ENCODE measurements around the gene OR6K3. TPM values are rescaled to one million over a fixed set of nuclear protein-coding genes. Genes with fewer than 3 reads are reported as not detected.

The OR6K3 gene
- polyA plus RNA-seq, 1 donor (not counting 4 experiments of a cell fraction or from before 2014, with no cell fraction given), result not detected

- Histone ChIP-seq H2AFZ (ENCODE audit: control insufficient read depth, low read length) (no peak overlapping the region), H3K79me2 (ENCODE audit: control insufficient read depth, insufficient read depth, low read length) (no peaks in the 10 kb centered on the region), H3K27me3 (ENCODE audit: control insufficient read depth, extremely low read depth, insufficient read depth, low read length) (no peaks in the 10 kb centered on the region), H3K9ac (ENCODE audit: control insufficient read depth, extremely low read depth, insufficient read depth, low read length) (no peak overlapping the region), H3K4me3 (ENCODE audit: control insufficient read depth in 2 of 3, extremely low read depth in 1 of 3, insufficient read depth in 2 of 3, low read depth in 1 of 3, low read length in 3 of 3) (no peak overlapping the region), H3K4me1 (ENCODE audit: control insufficient read depth, extremely low read depth, insufficient read depth, low read length) (no peaks in the 10 kb centered on the region), H4K20me1 (ENCODE audit: control insufficient read depth, extremely low read depth, insufficient read depth, low read length) (no peaks in the 10 kb centered on the region), H3K9me3 (ENCODE audit: control insufficient read depth, low read depth, low read length) (no peaks in the 10 kb centered on the region), H3K4me2 (ENCODE audit: control insufficient read depth, extremely low read depth, insufficient read depth, low read depth, low read length) (no peak overlapping the region), H3K27ac (ENCODE audit: control insufficient read depth, insufficient read depth, low read length) (no peak overlapping the region), H3K36me3 (ENCODE audit: control insufficient read depth in 2 of 2, extremely low read depth in 1 of 2, insufficient read depth in 2 of 2, low read length in 2 of 2) (no peaks in the 10 kb centered on the region), H3K9me1 (ENCODE audit: control insufficient read depth, extremely low read depth, insufficient read depth, low read length) (no peaks in the 10 kb centered on the region)
- TF ChIP-seq CTCF (optimal IDR thresholded peaks at IDR 0.05 in 1 of 3, IDR thresholded peaks at IDR 0.05 in 1 of 3, conservative IDR thresholded peaks at IDR 0.05 in 1 of 3; ENCODE audit: extremely low read depth in 1 of 3, insufficient read depth in 2 of 3, low read length in 3 of 3), result no peak
- no peak for TF ChIP-seq EZH2 (IDR thresholded peaks at IDR 0.05; ENCODE audit: low read length)
- dilution Hi-C loops (cut with MboI; ENCODE audit: extremely low pct_ligation_motif_present, low sequenced_read_pairs), result no loop called here
- FAIRE-seq (no peak), DNase-seq (ENCODE audit: low read depth, low spot score) (no peak)
Measured at GRCh38 chr1:158694596-158694995, 25.9 kb downstream of the OR6K3 start.

GRCh38 chr1:158692356-158692755 lies 28.2 kb downstream of the OR6K3 start:
- Histone ChIP-seq H3K4me1 (ENCODE audit: control insufficient read depth, extremely low read depth, insufficient read depth, low read length) (no peaks in the 10 kb centered on the region), H2AFZ (ENCODE audit: control insufficient read depth, low read length) (no peak overlapping the region), H3K27ac (ENCODE audit: control insufficient read depth, insufficient read depth, low read length) (no peak overlapping the region), H4K20me1 (ENCODE audit: control insufficient read depth, extremely low read depth, insufficient read depth, low read length) (no peaks in the 10 kb centered on the region), H3K4me2 (ENCODE audit: control insufficient read depth, extremely low read depth, insufficient read depth, low read depth, low read length) (no peak overlapping the region), H3K36me3 (ENCODE audit: control insufficient read depth in 2 of 2, extremely low read depth in 1 of 2, insufficient read depth in 2 of 2, low read length in 2 of 2) (no peaks in the 10 kb centered on the region), H3K79me2 (ENCODE audit: control insufficient read depth, insufficient read depth, low read length) (no peaks in the 10 kb centered on the region), H3K27me3 (ENCODE audit: control insufficient read depth, extremely low read depth, insufficient read depth, low read length) (no peaks in the 10 kb centered on the region), H3K9ac (ENCODE audit: control insufficient read depth, extremely low read depth, insufficient read depth, low read length) (no peak overlapping the region), H3K4me3 (ENCODE audit: control insufficient read depth in 2 of 3, extremely low read depth in 1 of 3, insufficient read depth in 2 of 3, low read depth in 1 of 3, low read length in 3 of 3) (no peak overlapping the region), H3K9me1 (ENCODE audit: control insufficient read depth, extremely low read depth, insufficient read depth, low read length) (no peaks in the 10 kb centered on the region), H3K9me3 (ENCODE audit: control insufficient read depth, low read depth, low read length) (no peaks in the 10 kb centered on the region)
- DNase-seq (ENCODE audit: low read depth, low spot score) (no peak), FAIRE-seq (no peak)
- dilution Hi-C loops (cut with MboI; ENCODE audit: extremely low pct_ligation_motif_present, low sequenced_read_pairs), result no loop called here
- TF ChIP-seq EZH2 (IDR thresholded peaks at IDR 0.05; ENCODE audit: low read length), result no peak
- TF ChIP-seq CTCF (optimal IDR thresholded peaks at IDR 0.05 in 1 of 3, IDR thresholded peaks at IDR 0.05 in 1 of 3, conservative IDR thresholded peaks at IDR 0.05 in 1 of 3; ENCODE audit: extremely low read depth in 1 of 3, insufficient read depth in 2 of 3, low read length in 3 of 3), result no peak

Data from keratinocyte (primary cell).